Endothelial cell of umbilical vein (primary cell): ENCODE measurements around the gene CD58. TPM values are rescaled to one million over a fixed set of nuclear protein-coding genes. Genes with fewer than 3 reads are reported as not detected.

ENCODE experiments used
- BruUV-seq: library from RNA; stranded (reverse); fragments of 400-500 nt; replicated peaks from 2 replicates; lab custom pipeline; 2021; lab: Mats Ljungman, UMichigan
- CTCF ChIA-PET: fragments of 300-600, 350-600 bp; sonication (Branson Sonifier 250); formaldehyde crosslinking; loops from one replicate; lab custom pipeline; 2021; ENCODE audit warnings: antibody characterized with exemption, inconsistent platforms; lab: Charles Lee
- POLR2A ChIA-PET: fragments of 300-600, 350-600 bp; sonication (Branson Sonifier 250); formaldehyde crosslinking; loops from one replicate; lab custom pipeline; 2021; ENCODE audit warnings: antibody characterized with exemption, inconsistent platforms; lab: Charles Lee
- DNase-seq: peaks from one replicate; pipeline ENCODE4 v3.0.0-alpha.2; 2011; ENCODE audit warnings: low read depth, low spot score
- FAIRE-seq: peaks from 2 replicates; lab custom pipeline; 2011; peaks lifted over from hg19 to GRCh38; lab: Jason Lieb, UNC
- H2AFZ ChIP-seq: 2 replicates; pipeline ENCODE4 v1.6.0; 2012; ENCODE audit warnings: low read depth, low read length, control low read depth, inconsistent platforms
- H3K27ac ChIP-seq: 2 replicates; pipeline ENCODE4 v1.5.1; 2011; ENCODE audit warnings: low read depth, mild to moderate bottlenecking, control low read depth, low read length, moderate library complexity; ENCODE audit not compliant: insufficient read depth
- H3K27me3 ChIP-seq, 2 experiments: 2 replicates each; pipeline versions ENCODE4 v1.6.0 to v1.6.1; 2011; ENCODE audit warnings: low read length in 2 of 2, mixed read lengths in 1 of 2; ENCODE audit not compliant: control insufficient read depth in 2 of 2, insufficient read depth in 2 of 2
- H3K36me3 ChIP-seq, 2 experiments: 2 replicates in 1 of 2; 3 replicates in 1 of 2; pipeline ENCODE4 v1.5.1; 2011; ENCODE audit warnings: low read length in 2 of 2, mild to moderate bottlenecking in 1 of 2, moderate library complexity in 1 of 2; ENCODE audit not compliant: control insufficient read depth in 2 of 2, insufficient read depth in 2 of 2; ENCODE audit errors: extremely low read depth in 1 of 2
- H3K4me1 ChIP-seq: 3 replicates; pipeline ENCODE4 v1.5.1; 2011; ENCODE audit warnings: mild to moderate bottlenecking, low read length; ENCODE audit not compliant: control insufficient read depth, insufficient read depth; ENCODE audit errors: extremely low read depth
- H3K4me2 ChIP-seq: 2 replicates; pipeline ENCODE4 v1.6.1; 2011; ENCODE audit warnings: low read length, control low read depth, mixed read lengths; ENCODE audit not compliant: insufficient read depth
- H3K4me3 ChIP-seq, 3 experiments: fragments of 200-600 bp in 1 of 3; sonication (generic), shearing (Covaris generic) in 1 of 3; replicated peaks in 1 of 3; 2 replicates each; pipeline ENCODE4 v1.5.1; 2011 to 2016; ENCODE audit warnings: control low read depth in 3 of 3, low read length in 3 of 3, mild to moderate bottlenecking in 2 of 3, inconsistent platforms in 1 of 3, low read depth in 1 of 3, moderate library complexity in 1 of 3; ENCODE audit not compliant: insufficient read depth in 1 of 3
- H3K79me2 ChIP-seq: 2 replicates; pipeline ENCODE4 v1.6.0; 2012; ENCODE audit warnings: low read length, inconsistent platforms; ENCODE audit not compliant: control insufficient read depth, insufficient read depth
- H3K9ac ChIP-seq: replicated peaks from 2 replicates; pipeline ENCODE3; 2011; ENCODE audit warnings: low read length, control low read depth; ENCODE audit not compliant: insufficient read depth; ENCODE audit errors: extremely low read depth
- H3K9me1 ChIP-seq: replicated peaks from 3 replicates; pipeline ENCODE4 v1.6.0; 2011; ENCODE audit warnings: mild to moderate bottlenecking, low read length; ENCODE audit not compliant: control insufficient read depth, insufficient read depth; ENCODE audit errors: extremely low read depth
- H3K9me3 ChIP-seq: replicated peaks from 2 replicates; pipeline ENCODE4 v1.5.1; 2012; ENCODE audit warnings: low read length, inconsistent platforms; ENCODE audit not compliant: control insufficient read depth, insufficient read depth
- H4K20me1 ChIP-seq: replicated peaks from 2 replicates; pipeline ENCODE3; 2011; ENCODE audit warnings: mild to moderate bottlenecking, low read length; ENCODE audit not compliant: control insufficient read depth, insufficient read depth; ENCODE audit errors: extremely low read depth
- EZH2 ChIP-seq: IDR thresholded peaks from 2 replicates; pipeline ENCODE4 v1.6.1; 2012; ENCODE audit warnings: borderline replicate concordance, low read depth, mild to moderate bottlenecking, moderate library complexity, low read length, inconsistent platforms; ENCODE audit not compliant: severe bottlenecking
- FOS ChIP-seq: IDR thresholded peaks from 2 replicates; pipeline ENCODE4 v1.6.1; 2011; ENCODE audit warnings: mild to moderate bottlenecking, low read length, moderate library complexity, borderline replicate concordance; ENCODE audit not compliant: insufficient read depth
- GATA2 ChIP-seq: IDR thresholded peaks from 2 replicates; pipeline ENCODE4 v1.7.0; 2011; ENCODE audit warnings: low read depth, mild to moderate bottlenecking, moderate library complexity, mixed read lengths, low read length; ENCODE audit not compliant: insufficient read length, insufficient read depth
- JUN ChIP-seq: IDR thresholded peaks from 2 replicates; pipeline ENCODE4 v1.6.1; 2011; ENCODE audit warnings: borderline replicate concordance, low read depth; ENCODE audit not compliant: insufficient read length, insufficient read depth
- MYC ChIP-seq: IDR thresholded peaks from one replicate; pipeline ENCODE4 v1.6.1; 2011; ENCODE audit warnings: mild to moderate bottlenecking, low read depth, low read length
- POLR2A ChIP-seq: IDR thresholded peaks from 2 replicates; pipeline ENCODE4 v1.6.1; 2012; ENCODE audit warnings: low read depth, mild to moderate bottlenecking, control low read depth, low read length
- dilution Hi-C: fragments of 300-500 bp; cut with MboI; formaldehyde crosslinking; loops from one replicate; pipeline ENCODE4 v1.15.0; 2019; ENCODE audit warnings: low sequenced_read_pairs; ENCODE audit not compliant: extremely low pct_ligation_motif_present
- intact Hi-C: fragments of 100-400 bp; cut with micrococcal nuclease; formaldehyde crosslinking; loops from one replicate; pipeline ENCODE4 v1.10.0; 2022
- polyA plus RNA-seq, 4 experiments: library from polyadenylated mRNA; depleted of rRNA in 3 of 4; stranded (reverse) in 3 of 4; unstranded in 1 of 4; fragments of >200 nt; gene quantifications; 2 replicates each; pipeline versions ENCODE4 v1.2.1 to v1.2.3, GENCODE V29; 2011 to 2012; ENCODE audit warnings: missing spikeins in 1 of 4
- total RNA-seq: library from RNA; stranded (reverse); gene quantifications from 2 replicates; pipeline ENCODE4 v1.2.3, GENCODE V29; 2021
- TF ChIP-seq, protein P1 (sequence below): IDR thresholded peaks from 2 replicates; pipeline ENCODE4 v1.6.1; 2011; ENCODE audit not compliant: insufficient read depth, insufficient read length
- TF ChIP-seq, protein P2 (sequence below), 2 donors: IDR thresholded peaks; 1 replicate in 1 of 2; 2 replicates in 1 of 2; pipeline ENCODE4 v1.5.1; 2011; ENCODE audit warnings: low read length in 2 of 2, mild to moderate bottlenecking in 2 of 2, moderate library complexity in 2 of 2, control low read depth in 1 of 2, inconsistent platforms in 1 of 2, low read depth in 1 of 2; ENCODE audit not compliant: insufficient read depth in 1 of 2; ENCODE audit errors: extremely low read depth in 1 of 2

Gene CD58
- total and polyA plus RNA-seq, 2 donors (not counting 3 experiments of a cell fraction or from before 2014, with no cell fraction given), result 9.8 to 12.7 TPM

DNA sequence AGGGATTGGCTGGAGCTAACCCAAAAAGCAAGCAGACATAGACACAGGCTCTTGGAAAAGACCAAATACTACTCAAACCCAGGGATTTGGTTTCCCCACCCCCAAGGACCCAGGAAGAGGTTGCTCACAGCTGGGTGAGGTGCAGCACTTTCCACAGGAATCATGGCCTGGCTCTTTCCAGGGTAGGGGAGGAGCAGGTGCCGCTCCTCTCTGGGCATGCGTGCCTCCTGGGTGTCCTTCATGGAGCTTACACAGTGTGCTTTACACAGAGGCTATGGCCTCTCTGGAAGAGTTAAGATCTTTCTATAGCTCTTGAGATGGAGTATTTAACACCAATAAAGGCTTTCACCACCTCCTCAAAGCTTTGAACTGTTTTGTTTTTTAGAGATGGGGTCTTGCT lies 88.3 kb downstream of the CD58 start:
- Histone ChIP-seq H3K4me2 (no peak overlapping the region), H3K36me3 (no peaks in the 10 kb centered on the region), H3K9ac (no peak overlapping the region), H3K27me3 (no peaks in the 10 kb centered on the region), H3K27ac (no peak overlapping the region), H3K9me1 (no peaks in the 10 kb centered on the region), H3K4me3 (no peak overlapping the region), H2AFZ (no peak overlapping the region), H4K20me1 (no peaks in the 10 kb centered on the region), H3K79me2 (no peaks in the 10 kb centered on the region), H3K4me1 (peaks cover 12% of the 10 kb centered on the region), H3K9me3 (no peaks in the 10 kb centered on the region)
- BruUV-seq, result no TSS peak
- dilution Hi-C loops, result loop anchor here (25.0 kb wide), 1 partner anchor 95 kb away; no protein-coding TSS in a partner anchor
- TF ChIP-seq, protein P1, sequence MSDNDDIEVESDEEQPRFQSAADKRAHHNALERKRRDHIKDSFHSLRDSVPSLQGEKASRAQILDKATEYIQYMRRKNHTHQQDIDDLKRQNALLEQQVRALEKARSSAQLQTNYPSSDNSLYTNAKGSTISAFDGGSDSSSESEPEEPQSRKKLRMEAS, result no peak
- TF ChIP-seq JUN, result no peak
- TF ChIP-seq MYC, result no peak
- TF ChIP-seq EZH2, result no peak
- TF ChIP-seq GATA2, result no peak
- TF ChIP-seq, protein P2, sequence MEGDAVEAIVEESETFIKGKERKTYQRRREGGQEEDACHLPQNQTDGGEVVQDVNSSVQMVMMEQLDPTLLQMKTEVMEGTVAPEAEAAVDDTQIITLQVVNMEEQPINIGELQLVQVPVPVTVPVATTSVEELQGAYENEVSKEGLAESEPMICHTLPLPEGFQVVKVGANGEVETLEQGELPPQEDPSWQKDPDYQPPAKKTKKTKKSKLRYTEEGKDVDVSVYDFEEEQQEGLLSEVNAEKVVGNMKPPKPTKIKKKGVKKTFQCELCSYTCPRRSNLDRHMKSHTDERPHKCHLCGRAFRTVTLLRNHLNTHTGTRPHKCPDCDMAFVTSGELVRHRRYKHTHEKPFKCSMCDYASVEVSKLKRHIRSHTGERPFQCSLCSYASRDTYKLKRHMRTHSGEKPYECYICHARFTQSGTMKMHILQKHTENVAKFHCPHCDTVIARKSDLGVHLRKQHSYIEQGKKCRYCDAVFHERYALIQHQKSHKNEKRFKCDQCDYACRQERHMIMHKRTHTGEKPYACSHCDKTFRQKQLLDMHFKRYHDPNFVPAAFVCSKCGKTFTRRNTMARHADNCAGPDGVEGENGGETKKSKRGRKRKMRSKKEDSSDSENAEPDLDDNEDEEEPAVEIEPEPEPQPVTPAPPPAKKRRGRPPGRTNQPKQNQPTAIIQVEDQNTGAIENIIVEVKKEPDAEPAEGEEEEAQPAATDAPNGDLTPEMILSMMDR (IDR thresholded peaks at IDR 0.05; ENCODE audit: extremely low read depth in 1 of 2, insufficient read depth in 1 of 2, low read depth in 1 of 2, low read length in 2 of 2), result no peak
- TF ChIP-seq FOS, result no peak
- no peak for TF ChIP-seq POLR2A
- CTCF ChIA-PET, result interaction anchor here (1.7 to 8.1 kb wide), 2 partner anchors 17 to 341 kb away, joined by 7 to 427 read pairs; no protein-coding TSS in a partner anchor
- DNase-seq, result no peak
- FAIRE-seq, result no peak
- POLR2A ChIA-PET, result no interaction called here
- intact Hi-C loops, result no loop called here
